Measurements from ENCODE around the gene RAD51B.

- TF ChIP-seq CTCF (IDR thresholded peaks at IDR 0.05 in 2 of 3, conservative IDR thresholded peaks at IDR 0.05 in 1 of 3; ENCODE audit: insufficient read depth in 2 of 3, low read depth in 1 of 3, low read length in 3 of 3) = no peak
- no peak for TF ChIP-seq MYNN (IDR thresholded peaks at IDR 0.05)
- TF ChIP-seq MYNN (CRISPR knock-in tag; IDR thresholded peaks at IDR 0.05) = no peak
- TF ChIP-seq POLR2A (conservative IDR thresholded peaks at IDR 0.05) = no peak
- TF ChIP-seq, protein P1, sequence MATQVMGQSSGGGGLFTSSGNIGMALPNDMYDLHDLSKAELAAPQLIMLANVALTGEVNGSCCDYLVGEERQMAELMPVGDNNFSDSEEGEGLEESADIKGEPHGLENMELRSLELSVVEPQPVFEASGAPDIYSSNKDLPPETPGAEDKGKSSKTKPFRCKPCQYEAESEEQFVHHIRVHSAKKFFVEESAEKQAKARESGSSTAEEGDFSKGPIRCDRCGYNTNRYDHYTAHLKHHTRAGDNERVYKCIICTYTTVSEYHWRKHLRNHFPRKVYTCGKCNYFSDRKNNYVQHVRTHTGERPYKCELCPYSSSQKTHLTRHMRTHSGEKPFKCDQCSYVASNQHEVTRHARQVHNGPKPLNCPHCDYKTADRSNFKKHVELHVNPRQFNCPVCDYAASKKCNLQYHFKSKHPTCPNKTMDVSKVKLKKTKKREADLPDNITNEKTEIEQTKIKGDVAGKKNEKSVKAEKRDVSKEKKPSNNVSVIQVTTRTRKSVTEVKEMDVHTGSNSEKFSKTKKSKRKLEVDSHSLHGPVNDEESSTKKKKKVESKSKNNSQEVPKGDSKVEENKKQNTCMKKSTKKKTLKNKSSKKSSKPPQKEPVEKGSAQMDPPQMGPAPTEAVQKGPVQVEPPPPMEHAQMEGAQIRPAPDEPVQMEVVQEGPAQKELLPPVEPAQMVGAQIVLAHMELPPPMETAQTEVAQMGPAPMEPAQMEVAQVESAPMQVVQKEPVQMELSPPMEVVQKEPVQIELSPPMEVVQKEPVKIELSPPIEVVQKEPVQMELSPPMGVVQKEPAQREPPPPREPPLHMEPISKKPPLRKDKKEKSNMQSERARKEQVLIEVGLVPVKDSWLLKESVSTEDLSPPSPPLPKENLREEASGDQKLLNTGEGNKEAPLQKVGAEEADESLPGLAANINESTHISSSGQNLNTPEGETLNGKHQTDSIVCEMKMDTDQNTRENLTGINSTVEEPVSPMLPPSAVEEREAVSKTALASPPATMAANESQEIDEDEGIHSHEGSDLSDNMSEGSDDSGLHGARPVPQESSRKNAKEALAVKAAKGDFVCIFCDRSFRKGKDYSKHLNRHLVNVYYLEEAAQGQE (IDR thresholded peaks at IDR 0.05; ENCODE audit: borderline replicate concordance) = no peak
- TF ChIP-seq, protein P1 (CRISPR knock-in tag; IDR thresholded peaks at IDR 0.05; ENCODE audit: low read depth) = no peak
- no peak for TF ChIP-seq PHF20 (IDR thresholded peaks at IDR 0.05; ENCODE audit: partially characterized antibody)
- no peak for TF ChIP-seq TEAD4 (IDR thresholded peaks at IDR 0.05; ENCODE audit: low read length)
- TF ChIP-seq TEAD4 (CRISPR knock-in tag; IDR thresholded peaks at IDR 0.05; ENCODE audit: borderline replicate concordance) = no peak
- TF ChIP-seq TRIM28 (IDR thresholded peaks at IDR 0.05) = no peak
- TF ChIP-seq SMC3 (conservative IDR thresholded peaks at IDR 0.05; ENCODE audit: insufficient read depth, low read depth, low read length) = no peak
- TF ChIP-seq ADNP (tag; IDR thresholded peaks at IDR 0.05) = no peak
- TF ChIP-seq KDM1A (IDR thresholded peaks at IDR 0.05) = no peak
- TF ChIP-seq CHD1 (IDR thresholded peaks at IDR 0.05; ENCODE audit: low read length) = no peak
- no peak for TF ChIP-seq POLR2AphosphoS5 (IDR thresholded peaks at IDR 0.05; ENCODE audit: control insufficient read depth, insufficient read depth, low read depth, low read length)
- TF ChIP-seq MXI1 (IDR thresholded peaks at IDR 0.05; ENCODE audit: low read depth, low read length) = no peak
- no peak for TF ChIP-seq CUX1 (CRISPR knock-in tag; IDR thresholded peaks at IDR 0.05)
Measured at GRCh38 chr14:68469208-68469713, 649.7 kb downstream of the RAD51B start.

All from K562 (cell line).